Stimulated activated CD8-positive, alpha-beta memory T cell treated with anti-CD3 and anti-CD28 coated beads, Interleukin-15, amount 100 ng/mL, for 1 hour (primary cell): Measurements from ENCODE around the gene CLK4.
A peak's percentile ranks its signal among the peaks of the same experiment; 100 is the strongest.

Experiments used
- DNase-seq: peaks from one replicate; pipeline ENCODE4 v3.0.0-alpha.2; 2020; ENCODE audit warnings: low read depth

The CLK4 gene

GRCh38 chr5:178637356-178638074 lies 10.7 kb upstream of the CLK4 start:
- no peak for DNase-seq

GRCh38 chr5:178632285-178632684 lies 5.4 kb upstream of the CLK4 start:
- no peak for DNase-seq

GRCh38 chr5:178630951-178631350 lies 4.1 kb upstream of the CLK4 start:
- DNase-seq, result no peak

- DNase-seq, result no peak
These were observed 3.7 kb upstream of the CLK4 start for GRCh38 chr5:178630475-178630930.

- DNase-seq, result no peak
These were observed 379 bp upstream of the CLK4 start for GRCh38 chr5:178627259-178627598.

GRCh38 chr5:178625679-178626483 lies 969 bp downstream of the CLK4 start:
- DNase-seq, result peak; percentile 3

GRCh38 chr5:178624631-178625546 lies 2.0 kb downstream of the CLK4 start:
- no peak for DNase-seq

GRCh38 chr5:178622679-178623247 lies 4.1 kb downstream of the CLK4 start:
- no peak for DNase-seq

- no peak for DNase-seq
These were observed 7.5 kb downstream of the CLK4 start for GRCh38 chr5:178619390-178619789.

GRCh38 chr5:178612299-178612698 lies 14.6 kb downstream of the CLK4 start:
- no peak for DNase-seq

GRCh38 chr5:178606269-178606668 lies 20.6 kb downstream of the CLK4 start:
- DNase-seq, result no peak

GRCh38 chr5:178605788-178606187 lies 21.1 kb downstream of the CLK4 start:
- no peak for DNase-seq

- no peak for DNase-seq
These were observed 24.1 kb downstream of the CLK4 start for GRCh38 chr5:178602752-178603151.

- DNase-seq, result no peak
These were observed 31.1 kb downstream of the CLK4 start for GRCh38 chr5:178595750-178596149.

- no peak for DNase-seq
These were observed 31.7 kb downstream of the CLK4 start for GRCh38 chr5:178595150-178595549.

GRCh38 chr5:178590924-178591423 lies 35.9 kb downstream of the CLK4 start:
- DNase-seq, result no peak

GRCh38 chr5:178590141-178590923 lies 36.5 kb downstream of the CLK4 start, which contains the start of gene COL23A1:
TSS of gene COL23A1 (minus strand) at chr5:178590393.
- no peak for DNase-seq

GRCh38 chr5:178589180-178590140 lies 37.4 kb downstream of the CLK4 start:
- no peak for DNase-seq

- DNase-seq, result no peak
These were observed 38.1 kb downstream of the CLK4 start for GRCh38 chr5:178588769-178589168.
